Mesendoderm (in vitro differentiated cells): ENCODE measurements around the gene HGF.

Experiments used
- DNase-seq: peaks from one replicate; pipeline ENCODE4 v3.0.0; 2013
- H2AK5ac ChIP-seq: 2 replicates; pipeline ENCODE4 v1.6.1; 2013; ENCODE audit warnings: low read length, inconsistent platforms
- H2BK120ac ChIP-seq: 2 replicates; pipeline ENCODE4 v1.6.1; 2013; ENCODE audit warnings: low read depth, mild to moderate bottlenecking, low read length, moderate library complexity, mixed read lengths
- H2BK15ac ChIP-seq: replicated peaks from 2 replicates; pipeline ENCODE4 v1.6.1; 2013; ENCODE audit warnings: low read depth, mild to moderate bottlenecking, moderate library complexity
- H2BK5ac ChIP-seq: 2 replicates; pipeline ENCODE4 v1.6.1; 2013; ENCODE audit warnings: low read length, inconsistent platforms
- H3K18ac ChIP-seq: 2 replicates; pipeline ENCODE4 v1.6.1; 2013; ENCODE audit warnings: mild to moderate bottlenecking, low read length, mixed read lengths
- H3K23ac ChIP-seq: one replicate; pipeline ENCODE4 v1.6.1; 2013; ENCODE audit warnings: low read length
- H3K27ac ChIP-seq: 2 replicates; pipeline ENCODE4 v1.5.1; 2013; ENCODE audit warnings: low read depth, mild to moderate bottlenecking, inconsistent platforms, low read length, moderate library complexity
- H3K27me3 ChIP-seq: 2 replicates; pipeline ENCODE4 v1.6.1; 2013; ENCODE audit warnings: low read length, control low read depth, mild to moderate bottlenecking, inconsistent platforms; ENCODE audit not compliant: insufficient read depth, poor library complexity
- H3K36me3 ChIP-seq: 2 replicates; pipeline ENCODE4 v1.6.1; 2013; ENCODE audit warnings: low read length, inconsistent platforms; ENCODE audit not compliant: control insufficient read depth, insufficient read depth
- H3K4ac ChIP-seq: one replicate; pipeline ENCODE4 v1.6.1; 2013; ENCODE audit warnings: low read depth, mild to moderate bottlenecking, low read length, moderate library complexity
- H3K4me1 ChIP-seq: 2 replicates; pipeline ENCODE4 v1.6.1; 2013; ENCODE audit warnings: low read depth, low read length, inconsistent platforms; ENCODE audit not compliant: control insufficient read depth
- H3K4me2 ChIP-seq: 2 replicates; pipeline ENCODE4 v1.6.1; 2013; ENCODE audit warnings: low read length
- H3K4me3 ChIP-seq: 2 replicates; pipeline ENCODE4 v1.5.1; 2013; ENCODE audit warnings: mild to moderate bottlenecking, low read length
- H3K56ac ChIP-seq: one replicate; pipeline ENCODE4 v1.6.1; 2013; ENCODE audit warnings: low read length
- H3K79me1 ChIP-seq: 2 replicates; pipeline ENCODE4 v1.6.1; 2013; ENCODE audit warnings: low read length, inconsistent platforms
- H3K79me2 ChIP-seq: 2 replicates; pipeline ENCODE4 v1.6.1; 2013; ENCODE audit warnings: mild to moderate bottlenecking, low read length; ENCODE audit not compliant: control insufficient read depth, insufficient read depth
- H3K9ac ChIP-seq: 2 replicates; pipeline ENCODE4 v1.6.1; 2013; ENCODE audit warnings: low read length, inconsistent platforms
- H4K5ac ChIP-seq: one replicate; pipeline ENCODE4 v1.6.1; 2013; ENCODE audit warnings: low read length
- H4K8ac ChIP-seq: one replicate; pipeline ENCODE4 v1.6.1; 2013; ENCODE audit warnings: low read depth, mild to moderate bottlenecking, control low read depth, low read length, moderate library complexity
- WGBS: extraction: QIAGEN DNeasy Blood & Tissue Kit; methylation state at CpG from one replicate; pipeline ENCODE4 v1.1.7; 2013; ENCODE audit warnings: low lambda C conversion rate, missing lambda C conversion rate; ENCODE audit not compliant: insufficient coverage; ENCODE audit errors: extremely low coverage; 5-methylcytosine and 5-hydroxymethylcytosine counted together

HGF gene

DNA sequence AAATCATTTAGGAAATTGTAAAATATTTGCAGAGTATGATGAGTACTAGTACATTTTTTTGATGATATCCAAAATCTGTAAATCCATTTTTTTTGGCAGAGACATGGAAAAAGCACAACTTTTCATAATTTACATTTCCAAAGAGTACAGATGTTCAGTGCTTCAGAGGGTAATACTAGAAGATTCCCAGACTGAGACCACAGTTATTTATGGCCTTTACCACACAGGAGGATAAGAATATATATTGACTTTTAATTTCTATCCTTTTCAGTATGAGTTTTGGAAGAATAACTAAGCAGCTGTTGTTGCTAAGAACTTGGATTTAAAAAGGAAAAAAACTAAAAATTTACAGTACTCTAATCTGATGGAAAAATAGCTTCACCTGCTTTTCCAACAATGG is 61.9 kb downstream of the HGF start:
- Histone ChIP-seq H2AK5ac (no peak overlapping the region), H3K23ac (no peak overlapping the region), H3K4me3 (no peak overlapping the region), H3K27ac (no peak overlapping the region), H3K4ac (no peak overlapping the region), H3K18ac (no peak overlapping the region), H2BK120ac (no peak overlapping the region), H4K8ac (no peak overlapping the region), H3K27me3 (no peaks in the 10 kb centered on the region), H2BK15ac (no peak overlapping the region), H3K79me2 (no peaks in the 10 kb centered on the region), H2BK5ac (no peak overlapping the region), H4K5ac (no peak overlapping the region), H3K79me1 (no peaks in the 10 kb centered on the region), H3K56ac (no peak overlapping the region), H3K4me2 (no peak overlapping the region), H3K4me1 (no peaks in the 10 kb centered on the region), H3K36me3 (no peaks in the 10 kb centered on the region), H3K9ac (no peak overlapping the region)
- no peak for DNase-seq

DNA sequence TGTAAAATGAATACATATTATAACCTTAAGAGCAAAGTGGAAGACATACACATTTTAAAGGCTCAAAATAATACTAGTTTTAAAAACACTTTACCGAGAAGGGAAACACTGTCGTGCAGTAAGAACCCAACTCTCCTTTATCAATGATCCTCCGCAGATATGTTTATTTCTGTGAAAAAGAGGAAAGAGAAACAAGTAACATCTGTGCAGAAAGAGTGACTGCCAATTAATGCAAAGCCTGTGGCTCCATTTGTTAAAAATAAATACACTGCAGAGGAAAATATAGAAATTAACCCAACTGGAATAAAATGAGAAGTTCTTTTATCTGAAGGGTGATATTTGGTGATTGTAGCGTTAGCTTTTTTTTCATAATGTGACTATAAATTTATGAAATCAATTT is 62.7 kb downstream of the HGF start:
- Histone ChIP-seq H3K4me3 (no peak overlapping the region), H4K5ac (no peak overlapping the region), H3K36me3 (no peaks in the 10 kb centered on the region), H4K8ac (no peak overlapping the region), H3K79me1 (no peaks in the 10 kb centered on the region), H3K9ac (no peak overlapping the region), H2BK5ac (no peak overlapping the region), H2BK120ac (no peak overlapping the region), H3K4me2 (no peak overlapping the region), H3K79me2 (no peaks in the 10 kb centered on the region), H3K27me3 (no peaks in the 10 kb centered on the region), H3K27ac (no peak overlapping the region), H3K56ac (no peak overlapping the region), H3K4ac (no peak overlapping the region), H3K23ac (no peak overlapping the region), H3K4me1 (no peaks in the 10 kb centered on the region), H2BK15ac (no peak overlapping the region), H2AK5ac (no peak overlapping the region), H3K18ac (no peak overlapping the region)
- WGBS, result 100% methylated on average over 1 of the region's 4 CpGs
- DNase-seq, result no peak

DNA sequence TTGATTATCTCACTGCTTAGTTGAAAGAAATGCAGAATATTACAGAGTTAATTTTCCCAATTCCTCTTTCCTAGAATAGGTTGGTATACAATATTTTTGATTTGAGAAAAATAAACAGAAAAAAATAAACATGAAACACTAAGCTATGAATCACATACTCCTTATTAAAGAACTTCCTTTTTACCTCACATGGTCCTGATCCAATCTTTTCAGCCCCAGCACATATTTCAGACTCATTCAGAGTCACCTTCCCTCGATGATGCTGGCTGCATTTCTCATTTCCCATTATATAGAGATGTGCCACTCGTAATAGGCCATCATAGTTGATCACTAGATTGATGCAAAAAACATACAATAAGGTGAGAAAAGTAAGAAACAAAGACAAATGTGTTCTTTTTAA is 64.6 kb downstream of the HGF start:
- Histone ChIP-seq H2BK15ac (peak overlapping the region; percentile 85), H3K79me1 (no peaks in the 10 kb centered on the region), H2BK5ac (no peak overlapping the region), H3K23ac (no peak overlapping the region), H3K56ac (no peak overlapping the region), H3K18ac (no peak overlapping the region), H3K36me3 (no peaks in the 10 kb centered on the region), H3K4me3 (no peak overlapping the region), H2BK120ac (no peak overlapping the region), H3K4ac (no peak overlapping the region), H3K79me2 (no peaks in the 10 kb centered on the region), H3K27ac (no peak overlapping the region), H3K27me3 (no peaks in the 10 kb centered on the region), H3K4me1 (no peaks in the 10 kb centered on the region), H2AK5ac (no peak overlapping the region), H4K8ac (no peak overlapping the region), H3K9ac (no peak overlapping the region), H3K4me2 (no peak overlapping the region), H4K5ac (no peak overlapping the region)
- no peak for DNase-seq
- no CpG with 5 or more reads among the region's 2 CpGs for WGBS

DNA sequence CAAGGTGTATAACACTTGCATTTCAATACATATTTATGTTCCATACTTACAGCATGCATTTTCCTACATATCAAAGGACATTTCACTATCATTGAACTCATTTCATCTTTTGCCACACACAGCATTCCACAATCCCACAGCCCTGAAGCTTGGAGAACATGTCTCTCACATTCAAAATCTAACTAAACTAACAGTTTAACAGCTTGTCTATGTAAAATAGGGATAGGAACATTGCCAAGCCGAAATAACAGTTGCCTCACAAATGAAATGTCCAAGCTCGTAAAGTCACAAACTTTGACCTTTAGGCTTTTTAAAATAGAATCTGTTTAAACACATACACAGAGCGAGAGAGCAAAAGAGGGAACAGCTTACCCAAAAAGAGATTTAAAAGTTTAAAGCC is 65.3 kb downstream of the HGF start:
- Histone ChIP-seq H2BK15ac (no peak overlapping the region), H2BK120ac (no peak overlapping the region), H3K36me3 (no peaks in the 10 kb centered on the region), H3K4me2 (no peak overlapping the region), H3K9ac (no peak overlapping the region), H3K4me1 (no peaks in the 10 kb centered on the region), H4K5ac (no peak overlapping the region), H4K8ac (no peak overlapping the region), H3K18ac (no peak overlapping the region), H2BK5ac (no peak overlapping the region), H3K23ac (no peak overlapping the region), H3K4me3 (no peak overlapping the region), H3K4ac (no peak overlapping the region), H3K56ac (peak overlapping the region; percentile 51), H2AK5ac (no peak overlapping the region), H3K27ac (no peak overlapping the region), H3K79me1 (no peaks in the 10 kb centered on the region), H3K27me3 (no peaks in the 10 kb centered on the region), H3K79me2 (no peaks in the 10 kb centered on the region)
- no CpG with 5 or more reads among the region's 3 CpGs for WGBS
- DNase-seq, result no peak

DNA sequence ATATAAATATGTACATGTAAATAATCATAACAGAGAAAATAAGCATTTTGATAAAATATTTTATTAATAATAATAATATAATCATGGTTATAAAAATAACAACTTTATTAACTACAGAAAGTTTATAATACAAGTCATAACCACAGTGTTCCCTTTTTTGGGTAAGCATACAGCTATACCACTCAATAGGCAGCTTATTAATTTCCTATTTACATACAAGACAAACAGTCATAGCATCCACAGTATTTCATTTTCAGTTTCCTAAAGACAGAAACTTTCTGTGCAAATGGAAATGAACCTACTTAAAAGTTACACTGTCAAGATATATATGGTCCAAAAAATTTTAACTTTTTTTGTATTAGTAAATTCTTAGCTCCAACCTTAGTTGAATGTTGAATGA is 70.9 kb downstream of the HGF start:
- H3K27ac ChIP-seq, result no peak overlapping the region
- no peak overlapping the region for H4K5ac ChIP-seq
- no peak overlapping the region for H2BK15ac ChIP-seq
- H3K4ac ChIP-seq, result no peak overlapping the region
- H3K4me2 ChIP-seq, result no peak overlapping the region
- H2AK5ac ChIP-seq, result no peak overlapping the region
- no peaks in the 10 kb centered on the region for H3K27me3 ChIP-seq
- H3K9ac ChIP-seq, result no peak overlapping the region
- no peaks in the 10 kb centered on the region for H3K4me1 ChIP-seq
- no peak overlapping the region for H2BK120ac ChIP-seq
- no peak for DNase-seq
- H3K4me3 ChIP-seq, result no peak overlapping the region
- H3K23ac ChIP-seq, result no peak overlapping the region
- H3K79me1 ChIP-seq, result no peaks in the 10 kb centered on the region
- H4K8ac ChIP-seq, result no peak overlapping the region
- H3K56ac ChIP-seq, result no peak overlapping the region
- no peak overlapping the region for H2BK5ac ChIP-seq
- H3K36me3 ChIP-seq, result no peaks in the 10 kb centered on the region
- no peaks in the 10 kb centered on the region for H3K79me2 ChIP-seq
- H3K18ac ChIP-seq, result no peak overlapping the region

DNA sequence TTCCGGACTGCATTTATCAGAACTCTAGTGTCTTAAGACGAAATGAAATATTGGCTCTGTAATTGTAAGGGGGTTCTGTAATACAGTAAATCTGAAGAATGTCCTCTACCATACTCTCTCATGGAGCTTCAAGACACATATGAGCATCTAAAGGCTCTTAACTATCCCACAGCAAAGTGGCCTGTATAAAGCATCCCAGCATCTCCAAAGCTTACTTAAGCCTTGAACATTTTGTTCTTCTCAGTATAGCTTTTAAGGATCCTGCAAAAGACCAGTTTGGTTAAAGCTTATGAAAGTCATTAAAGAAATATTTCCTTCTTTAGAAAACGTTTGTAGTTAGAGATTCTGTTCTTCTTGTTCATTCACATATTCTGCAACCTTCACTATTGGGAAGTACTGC is 75.1 kb downstream of the HGF start:
- H3K4me1 ChIP-seq, result no peaks in the 10 kb centered on the region
- H3K4me3 ChIP-seq, result no peak overlapping the region
- H4K8ac ChIP-seq, result no peak overlapping the region
- no peak overlapping the region for H3K27ac ChIP-seq
- no peak overlapping the region for H3K56ac ChIP-seq
- H2AK5ac ChIP-seq, result no peak overlapping the region
- H3K4ac ChIP-seq, result no peak overlapping the region
- H3K9ac ChIP-seq, result no peak overlapping the region
- no peak overlapping the region for H2BK15ac ChIP-seq
- H2BK5ac ChIP-seq, result no peak overlapping the region
- WGBS, result no CpG with 5 or more reads among the region's 3 CpGs
- H3K23ac ChIP-seq, result no peak overlapping the region
- H3K79me2 ChIP-seq, result no peaks in the 10 kb centered on the region
- H3K36me3 ChIP-seq, result no peaks in the 10 kb centered on the region
- H3K4me2 ChIP-seq, result no peak overlapping the region
- H2BK120ac ChIP-seq, result no peak overlapping the region
- no peak overlapping the region for H4K5ac ChIP-seq
- DNase-seq, result no peak
- H3K18ac ChIP-seq, result no peak overlapping the region
- no peaks in the 10 kb centered on the region for H3K79me1 ChIP-seq
- H3K27me3 ChIP-seq, result no peaks in the 10 kb centered on the region
